Activated T-helper 2 cell treated with anti-CD3 and anti-CD28 coated beads, Interferon-gamma antibody, Interleukin-2, Interleukin-4, amounts not matched to agents 10 μg/mL and 5 μg/mL and 100 μg/mL, durations not matched to agents 14 hours and 24 hours and 36 hours (primary cell): ENCODE data around the gene PCDH9. TPM values are rescaled to one million over a fixed set of nuclear protein-coding genes. Genes with fewer than 3 reads are reported as not detected.

Experiments
- DNase-seq: peaks from one replicate; pipeline ENCODE4 v3.0.0; 2021; ENCODE audit warnings: low spot score
- H3K27ac Mint-ChIP-seq: one replicate; pipeline ENCODE4 v1.8.0; 2021; ENCODE audit warnings: mixed read lengths
- H3K27me3 Mint-ChIP-seq: one replicate; pipeline ENCODE4 v1.8.0; 2021; ENCODE audit warnings: low read depth, mixed read lengths
- H3K36me3 Mint-ChIP-seq: one replicate; pipeline ENCODE4 v1.8.0; 2021; ENCODE audit warnings: low read depth, mixed read lengths
- H3K4me1 Mint-ChIP-seq: one replicate; pipeline ENCODE4 v1.8.0; 2021; ENCODE audit warnings: low read depth, mixed read lengths
- H3K4me3 Mint-ChIP-seq: one replicate; pipeline ENCODE4 v1.8.0; 2021; ENCODE audit warnings: low read depth, mild to moderate bottlenecking, moderate library complexity, mixed read lengths
- H3K9me3 Mint-ChIP-seq: one replicate; pipeline ENCODE4 v1.8.0; 2021; ENCODE audit warnings: mixed read lengths
- intact Hi-C: fragments of 100-400 bp; cut with micrococcal nuclease; formaldehyde crosslinking; loops from one replicate; pipeline ENCODE4 v1.15.1; 2023
- total RNA-seq: library from RNA; stranded (reverse); gene quantifications from 2 replicates; pipeline ENCODE4 v1.2.3, GENCODE V29; 2022

PCDH9 gene
- total RNA-seq, 1 donor from 2014 or later = 0.18 TPM

- Mint-ChIP-seq H3K9me3 (no peaks in the 10 kb centered on the region), H3K27me3 (no peaks in the 10 kb centered on the region), H3K27ac (no peak overlapping the region), H3K4me1 (no peaks in the 10 kb centered on the region), H3K4me3 (no peak overlapping the region), H3K36me3 (no peaks in the 10 kb centered on the region)
- no peak for DNase-seq
- intact Hi-C loops = no loop called here
Measured at GRCh38 chr13:66354879-66355751, 875.0 kb downstream of the PCDH9 start.

- no peak for DNase-seq
- Mint-ChIP-seq H3K27ac (no peak overlapping the region), H3K4me1 (no peaks in the 10 kb centered on the region), H3K9me3 (no peaks in the 10 kb centered on the region), H3K4me3 (no peak overlapping the region), H3K36me3 (no peaks in the 10 kb centered on the region), H3K27me3 (no peaks in the 10 kb centered on the region)
- intact Hi-C loops = no loop called here
Measured at GRCh38 chr13:66353664-66354063, 876.5 kb downstream of the PCDH9 start.

- Mint-ChIP-seq H3K36me3 (no peaks in the 10 kb centered on the region), H3K4me1 (no peaks in the 10 kb centered on the region), H3K27me3 (no peaks in the 10 kb centered on the region), H3K9me3 (no peaks in the 10 kb centered on the region), H3K27ac (no peak overlapping the region), H3K4me3 (no peak overlapping the region)
- DNase-seq = no peak
- intact Hi-C loops = no loop called here
Measured at GRCh38 chr13:66349966-66350365, 880.2 kb downstream of the PCDH9 start.

- no peak for DNase-seq
- Mint-ChIP-seq H3K9me3 (no peaks in the 10 kb centered on the region), H3K36me3 (no peaks in the 10 kb centered on the region), H3K4me3 (no peak overlapping the region), H3K27me3 (no peaks in the 10 kb centered on the region), H3K4me1 (no peaks in the 10 kb centered on the region), H3K27ac (no peak overlapping the region)
- intact Hi-C loops = no loop called here
Measured at GRCh38 chr13:66348745-66349690, 881.1 kb downstream of the PCDH9 start.

- DNase-seq = no peak
- Mint-ChIP-seq H3K4me3 (no peak overlapping the region), H3K27me3 (no peaks in the 10 kb centered on the region), H3K27ac (no peak overlapping the region), H3K4me1 (no peaks in the 10 kb centered on the region), H3K9me3 (peaks cover 5% of the 10 kb centered on the region), H3K36me3 (no peaks in the 10 kb centered on the region)
- intact Hi-C loops = no loop called here
Measured at GRCh38 chr13:66347486-66348117, 882.5 kb downstream of the PCDH9 start.

- Mint-ChIP-seq H3K36me3 (no peaks in the 10 kb centered on the region), H3K9me3 (peaks cover 5% of the 10 kb centered on the region), H3K4me3 (no peak overlapping the region), H3K27ac (no peak overlapping the region), H3K27me3 (no peaks in the 10 kb centered on the region), H3K4me1 (no peaks in the 10 kb centered on the region)
- no peak for DNase-seq
- intact Hi-C loops = no loop called here
Measured at GRCh38 chr13:66345971-66346370, 884.2 kb downstream of the PCDH9 start.

- no peak for DNase-seq
- H3K36me3 Mint-ChIP-seq = no peaks in the 10 kb centered on the region
- H3K27me3 Mint-ChIP-seq = no peaks in the 10 kb centered on the region
- no peaks in the 10 kb centered on the region for H3K4me1 Mint-ChIP-seq
- no peak overlapping the region for H3K27ac Mint-ChIP-seq
- intact Hi-C loops = no loop called here
- H3K9me3 Mint-ChIP-seq = peaks cover 5% of the 10 kb centered on the region
- H3K4me3 Mint-ChIP-seq = no peak overlapping the region
Measured at GRCh38 chr13:66345518-66345810, 884.7 kb downstream of the PCDH9 start.

- Mint-ChIP-seq H3K36me3 (no peaks in the 10 kb centered on the region), H3K9me3 (peaks cover 5% of the 10 kb centered on the region), H3K4me3 (no peak overlapping the region), H3K27ac (no peak overlapping the region), H3K4me1 (no peaks in the 10 kb centered on the region), H3K27me3 (no peaks in the 10 kb centered on the region)
- intact Hi-C loops = no loop called here
- DNase-seq = no peak
Measured at GRCh38 chr13:66344805-66345517, 885.2 kb downstream of the PCDH9 start.

GRCh38 chr13:66343224-66343828, 886.8 kb downstream of the PCDH9 start:
- Mint-ChIP-seq H3K4me3 (no peak overlapping the region), H3K36me3 (no peaks in the 10 kb centered on the region), H3K27ac (no peak overlapping the region), H3K9me3 (peaks cover 5% of the 10 kb centered on the region), H3K27me3 (no peaks in the 10 kb centered on the region), H3K4me1 (no peaks in the 10 kb centered on the region)
- intact Hi-C loops = no loop called here
- DNase-seq = no peak

GRCh38 chr13:66341635-66342377, 888.3 kb downstream of the PCDH9 start:
- no peaks in the 10 kb centered on the region for H3K4me1 Mint-ChIP-seq
- DNase-seq = no peak
- no peaks in the 10 kb centered on the region for H3K36me3 Mint-ChIP-seq
- intact Hi-C loops = no loop called here
- peaks cover 5% of the 10 kb centered on the region for H3K9me3 Mint-ChIP-seq
- no peak overlapping the region for H3K27ac Mint-ChIP-seq
- no peaks in the 10 kb centered on the region for H3K27me3 Mint-ChIP-seq
- H3K4me3 Mint-ChIP-seq = no peak overlapping the region

GRCh38 chr13:66339214-66339613, 890.9 kb downstream of the PCDH9 start:
- peaks cover 5% of the 10 kb centered on the region for H3K9me3 Mint-ChIP-seq
- H3K27me3 Mint-ChIP-seq = no peaks in the 10 kb centered on the region
- no peaks in the 10 kb centered on the region for H3K4me1 Mint-ChIP-seq
- no peaks in the 10 kb centered on the region for H3K36me3 Mint-ChIP-seq
- intact Hi-C loops = no loop called here
- H3K27ac Mint-ChIP-seq = no peak overlapping the region
- no peak overlapping the region for H3K4me3 Mint-ChIP-seq
- DNase-seq = no peak
